ENCODE data around the gene PRUNE1. TPM values are rescaled to one million over a fixed set of nuclear protein-coding genes. Genes with fewer than 3 reads are reported as not detected.

The PRUNE1 gene, protein sequence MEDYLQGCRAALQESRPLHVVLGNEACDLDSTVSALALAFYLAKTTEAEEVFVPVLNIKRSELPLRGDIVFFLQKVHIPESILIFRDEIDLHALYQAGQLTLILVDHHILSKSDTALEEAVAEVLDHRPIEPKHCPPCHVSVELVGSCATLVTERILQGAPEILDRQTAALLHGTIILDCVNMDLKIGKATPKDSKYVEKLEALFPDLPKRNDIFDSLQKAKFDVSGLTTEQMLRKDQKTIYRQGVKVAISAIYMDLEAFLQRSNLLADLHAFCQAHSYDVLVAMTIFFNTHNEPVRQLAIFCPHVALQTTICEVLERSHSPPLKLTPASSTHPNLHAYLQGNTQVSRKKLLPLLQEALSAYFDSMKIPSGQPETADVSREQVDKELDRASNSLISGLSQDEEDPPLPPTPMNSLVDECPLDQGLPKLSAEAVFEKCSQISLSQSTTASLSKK
- total RNA-seq (2014; rRNA removed; shearing (Covaris generic)) = 21.4 and 26.6 TPM in 2 replicates

DNA sequence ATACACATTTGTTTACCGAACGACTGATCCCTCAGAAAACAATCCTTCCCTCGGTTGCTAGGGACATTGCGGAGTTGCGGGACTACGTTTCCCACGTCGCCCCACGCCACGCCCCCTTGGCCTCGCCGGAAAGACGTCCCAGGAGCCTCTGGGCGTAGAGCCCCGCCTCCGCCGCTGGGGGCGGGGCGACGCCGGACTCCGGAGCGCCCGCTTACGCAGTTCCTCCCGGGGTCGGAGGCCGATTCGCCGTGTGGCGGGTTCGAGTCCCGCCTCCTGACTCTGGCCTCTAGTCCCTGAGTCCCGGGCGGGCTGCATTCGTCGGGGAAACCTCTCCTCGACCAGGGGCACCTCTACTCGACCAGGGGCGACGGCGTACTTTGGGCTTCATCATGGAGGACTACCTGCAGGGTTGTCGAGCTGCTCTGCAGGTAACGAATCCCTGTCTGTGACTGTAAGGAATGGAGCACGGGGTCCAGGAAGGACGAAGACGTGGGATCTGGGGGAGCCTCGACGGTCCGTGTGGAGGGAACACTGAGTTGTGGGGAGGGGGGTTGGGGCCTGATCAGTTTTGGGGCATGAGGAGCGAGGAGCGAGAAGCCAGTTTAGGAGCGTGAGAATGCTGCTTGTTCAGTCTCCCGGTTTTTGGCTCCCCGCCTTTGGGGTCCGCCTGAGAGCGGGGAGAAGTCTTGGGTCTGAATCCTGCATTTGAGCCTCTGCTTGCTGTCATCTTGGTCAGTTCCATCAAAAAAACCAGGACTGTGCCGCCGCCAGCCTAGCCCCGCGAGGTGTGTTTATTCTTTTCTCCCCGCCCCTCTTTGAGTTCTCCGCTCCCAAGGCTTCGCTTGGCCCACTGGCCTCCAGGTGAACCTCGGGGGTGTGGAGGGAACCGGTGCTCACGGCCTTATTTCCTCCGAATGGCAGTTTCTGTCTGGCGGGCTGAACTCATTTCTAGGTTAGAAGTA, at the start of gene PRUNE1:
PRUNE1 (plus strand) TSS at position 206 of the 962 bp plus-strand sequence; CDS start at position 390, 184 bp downstream.
- peak; percentile 98 for DNase-seq (ENCODE audit: low read depth)

DNA sequence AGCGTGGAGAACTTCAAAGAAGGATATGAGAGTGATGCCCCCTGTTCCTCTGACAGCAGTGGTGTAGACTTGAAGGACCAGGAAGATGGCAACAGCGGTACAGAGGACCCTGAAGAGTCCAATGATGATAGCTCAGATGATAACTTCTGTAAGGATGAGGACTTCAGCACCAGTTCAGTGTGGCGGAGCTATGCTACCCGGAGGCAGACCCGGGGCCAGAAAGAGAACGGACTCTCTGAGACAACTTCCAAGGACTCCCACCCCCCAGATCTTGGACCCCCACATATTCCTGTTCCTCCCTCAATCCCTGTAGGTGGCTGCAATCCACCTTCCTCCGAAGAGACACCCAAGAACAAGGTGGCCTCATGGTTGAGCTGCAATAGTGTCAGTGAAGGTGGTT, 47.6 kb upstream of the PRUNE1 start:
- DNase-seq (ENCODE audit: low read depth) = no peak

DNA sequence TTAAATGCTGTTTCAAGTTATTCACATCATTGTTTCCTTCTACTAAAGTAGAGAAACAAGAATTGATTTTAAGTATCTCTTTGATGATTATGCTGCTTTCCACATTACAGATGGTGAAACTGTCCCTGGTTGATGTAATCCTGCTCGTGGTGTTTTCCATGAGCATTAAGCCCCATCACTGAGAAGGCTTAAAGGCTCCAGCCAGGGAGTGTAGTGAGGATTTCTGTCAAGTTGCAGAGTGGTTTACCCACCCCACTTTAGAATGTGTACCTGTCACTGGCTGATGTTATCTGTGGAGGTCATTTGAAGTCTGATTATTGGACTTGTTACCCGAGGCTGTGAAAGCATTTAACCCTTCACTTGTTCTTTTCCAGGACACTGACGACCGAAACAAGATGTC, 46.5 kb upstream of the PRUNE1 start:
- DNase-seq (ENCODE audit: low read depth) = no peak

DNA sequence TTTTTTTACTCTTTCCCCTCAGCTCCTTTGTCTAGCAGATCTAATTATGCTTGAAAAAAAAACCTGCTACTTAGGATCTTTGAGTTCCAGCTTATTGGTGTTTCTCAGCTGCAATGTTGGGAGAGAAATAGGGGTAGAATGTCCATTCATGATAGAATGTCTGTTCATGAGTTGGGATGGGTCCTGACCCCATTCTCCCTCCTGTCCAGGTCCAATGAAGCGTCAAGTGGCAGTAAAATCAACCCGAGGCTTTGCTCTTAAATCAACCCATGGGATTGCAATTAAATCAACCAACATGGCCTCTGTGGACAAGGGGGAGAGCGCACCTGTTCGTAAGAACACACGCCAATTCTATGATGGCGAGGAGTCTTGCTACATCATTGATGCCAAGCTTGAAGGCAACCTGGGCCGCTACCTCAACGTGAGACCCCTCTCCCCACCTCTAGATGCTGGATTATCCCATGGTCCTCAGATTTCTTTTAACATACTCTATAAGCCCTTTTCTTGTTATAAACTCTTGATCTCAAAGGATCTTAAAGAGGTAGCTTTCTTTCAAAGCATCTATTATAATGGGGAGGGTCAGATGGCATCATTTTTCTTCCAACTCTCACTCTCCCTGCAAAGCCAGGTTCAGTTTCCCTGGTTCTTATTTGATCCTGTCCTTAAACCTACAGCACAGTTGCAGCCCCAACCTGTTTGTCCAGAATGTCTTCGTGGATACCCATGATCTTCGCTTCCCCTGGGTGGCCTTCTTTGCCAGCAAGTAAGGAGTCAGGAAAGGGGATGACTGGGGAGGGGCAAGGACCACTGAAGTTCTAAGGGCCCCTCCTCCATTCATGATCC, 44.7 kb upstream of the PRUNE1 start:
- no peak for DNase-seq (ENCODE audit: low read depth)

DNA sequence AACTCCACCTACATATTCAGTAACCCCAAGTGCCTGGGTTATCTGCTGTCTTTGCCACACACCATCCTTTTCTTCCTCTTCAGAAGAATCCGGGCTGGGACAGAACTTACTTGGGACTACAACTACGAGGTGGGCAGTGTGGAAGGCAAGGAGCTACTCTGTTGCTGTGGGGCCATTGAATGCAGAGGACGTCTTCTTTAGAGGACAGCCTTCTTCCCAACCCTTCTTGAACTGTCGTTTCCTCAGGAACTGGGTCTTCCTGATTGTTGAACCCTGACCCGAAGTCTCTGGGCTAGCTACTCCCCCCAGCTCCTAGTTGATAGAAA, 44.1 kb upstream of the PRUNE1 start:
- DNase-seq (ENCODE audit: low read depth) = no peak

DNA sequence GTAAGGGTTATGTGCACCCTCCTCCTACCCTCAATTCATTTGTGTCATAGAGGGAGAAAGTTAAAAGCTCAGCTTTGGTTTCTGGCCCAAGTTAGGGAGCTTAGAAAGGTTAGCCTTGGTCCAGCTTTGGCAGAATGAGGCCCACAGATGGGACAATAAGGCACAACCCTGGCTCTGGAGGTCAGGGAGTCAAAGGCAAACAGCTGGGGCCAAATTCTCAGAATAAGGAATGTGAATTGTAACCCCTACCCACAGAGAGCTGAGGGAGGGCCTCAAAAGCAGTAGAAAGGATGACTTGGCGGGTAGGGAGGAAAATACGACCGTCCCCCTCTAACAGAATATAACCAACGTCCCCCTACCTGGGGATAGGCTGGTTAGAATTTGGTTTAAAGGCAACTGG, 42.6 kb upstream of the PRUNE1 start:
- DNase-seq (ENCODE audit: low read depth) = no peak

DNA sequence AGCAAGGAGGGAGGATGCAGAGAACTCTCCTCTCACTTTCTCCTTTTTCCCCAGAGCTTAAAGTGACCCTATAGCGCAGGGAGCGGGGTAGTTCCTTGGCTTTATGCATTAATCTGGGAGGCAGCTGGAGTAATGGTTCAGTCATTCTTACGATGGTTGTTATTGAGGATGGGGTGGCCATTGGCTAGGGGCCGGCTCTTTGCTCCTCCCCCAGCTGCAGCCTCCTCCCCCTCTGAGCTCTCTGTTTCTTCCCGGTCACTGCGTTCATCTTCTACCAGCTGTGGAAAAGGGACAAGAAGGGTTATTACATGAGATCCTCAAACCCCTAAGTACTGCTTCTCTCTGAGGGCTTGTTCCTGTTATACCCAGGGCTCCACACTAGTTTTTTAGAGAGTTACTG, 42.2 kb upstream of the PRUNE1 start:
- DNase-seq (ENCODE audit: low read depth) = no peak

DNA sequence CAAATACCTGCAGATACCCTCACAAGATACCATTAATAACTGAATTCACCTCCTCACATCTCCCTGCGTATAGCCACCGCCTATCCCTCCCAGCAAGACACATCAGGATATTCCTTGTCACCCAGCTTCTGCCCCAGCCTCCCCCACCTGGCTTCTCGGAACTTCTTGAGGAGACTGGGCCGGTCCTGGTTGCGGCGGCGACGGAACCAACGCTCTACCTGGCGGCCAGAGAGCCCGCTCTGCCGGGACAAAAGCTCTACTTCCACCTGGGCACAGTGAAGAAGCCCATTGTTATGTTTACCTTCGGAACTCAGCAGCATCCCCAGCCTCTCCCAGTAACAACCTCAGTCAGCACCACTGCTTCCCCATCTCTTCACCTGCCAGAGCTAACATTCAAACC, 40.3 kb upstream of the PRUNE1 start:
- no peak for DNase-seq (ENCODE audit: low read depth)

DNA sequence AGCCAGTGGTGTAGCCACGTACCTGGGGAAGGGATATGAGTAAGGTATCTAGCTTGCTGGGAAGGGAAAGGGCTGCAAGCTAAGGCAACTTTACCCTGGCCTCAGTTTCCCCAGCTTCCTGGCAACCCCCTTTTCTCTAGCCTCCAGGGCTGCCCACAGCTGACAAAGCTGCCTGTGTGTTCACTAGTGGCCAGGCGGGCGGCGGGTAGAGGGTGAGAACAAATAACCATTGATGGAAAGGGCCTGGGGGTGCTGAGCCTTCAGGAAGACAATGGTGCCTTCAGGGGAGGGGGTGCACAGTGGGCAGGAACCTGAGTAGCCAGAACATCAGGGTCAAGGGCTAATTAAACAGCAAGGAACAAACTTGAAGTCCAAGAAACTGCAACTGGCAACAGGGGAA, 39.8 kb upstream of the PRUNE1 start:
- no peak for DNase-seq (ENCODE audit: low read depth)

DNA sequence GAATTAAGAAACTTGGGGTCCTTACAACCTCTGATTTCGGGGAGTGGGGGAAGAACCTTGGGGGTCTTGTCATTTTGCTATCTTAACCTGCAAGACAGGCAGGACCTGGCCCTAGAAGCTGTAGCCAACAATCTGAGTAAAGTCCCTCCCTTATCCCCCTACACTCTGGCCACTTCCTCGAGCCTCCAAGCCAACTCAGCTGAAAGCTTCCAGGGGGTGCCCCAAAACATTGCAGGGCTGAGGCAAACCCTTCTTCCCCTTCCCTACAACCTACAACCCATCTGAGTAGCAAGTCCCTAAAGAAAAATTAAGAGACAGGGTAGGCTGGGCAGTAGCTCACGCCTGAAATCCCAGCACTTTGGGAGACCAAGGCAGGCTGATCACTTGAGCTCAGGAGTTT, 38.6 kb upstream of the PRUNE1 start:
- DNase-seq (ENCODE audit: low read depth) = no peak

DNA sequence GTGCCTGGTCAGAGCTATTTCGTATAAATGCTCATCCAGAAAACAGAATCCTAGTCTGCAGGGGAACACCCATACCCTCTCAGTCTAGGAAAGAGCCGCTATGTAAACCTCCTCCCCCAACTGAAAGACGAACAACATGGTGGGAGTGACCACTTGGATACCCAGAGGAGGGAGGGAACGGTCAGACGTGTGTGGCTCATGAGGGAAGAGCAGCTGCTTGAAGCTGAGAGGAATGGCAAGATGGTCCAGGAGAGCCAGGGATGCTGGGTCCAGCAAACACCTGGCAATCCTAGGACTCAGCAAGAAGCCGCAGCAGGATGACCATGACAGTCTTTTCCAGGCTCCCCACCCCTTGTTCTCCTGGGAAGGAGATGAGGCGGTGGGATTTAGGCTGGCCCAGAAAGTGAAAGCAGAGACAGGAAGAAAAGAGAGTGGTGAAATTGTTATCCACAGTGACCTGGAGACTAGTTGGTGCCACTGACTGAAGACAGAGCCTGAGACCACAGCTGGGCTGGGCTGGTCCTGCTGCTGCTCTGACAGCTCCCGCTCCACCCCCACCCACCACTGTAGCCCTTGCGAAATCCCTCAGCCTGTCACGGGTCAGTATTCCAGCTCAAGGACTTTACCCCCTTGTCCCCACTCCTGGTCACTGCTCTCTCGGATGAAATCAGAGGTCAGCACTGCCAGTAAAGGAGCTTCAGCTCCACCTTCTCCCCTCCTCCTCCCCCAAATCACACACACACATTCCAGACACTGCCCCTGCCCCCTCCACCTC, 37.3 kb upstream of the PRUNE1 start:
- no peak for DNase-seq (ENCODE audit: low read depth)

DNA sequence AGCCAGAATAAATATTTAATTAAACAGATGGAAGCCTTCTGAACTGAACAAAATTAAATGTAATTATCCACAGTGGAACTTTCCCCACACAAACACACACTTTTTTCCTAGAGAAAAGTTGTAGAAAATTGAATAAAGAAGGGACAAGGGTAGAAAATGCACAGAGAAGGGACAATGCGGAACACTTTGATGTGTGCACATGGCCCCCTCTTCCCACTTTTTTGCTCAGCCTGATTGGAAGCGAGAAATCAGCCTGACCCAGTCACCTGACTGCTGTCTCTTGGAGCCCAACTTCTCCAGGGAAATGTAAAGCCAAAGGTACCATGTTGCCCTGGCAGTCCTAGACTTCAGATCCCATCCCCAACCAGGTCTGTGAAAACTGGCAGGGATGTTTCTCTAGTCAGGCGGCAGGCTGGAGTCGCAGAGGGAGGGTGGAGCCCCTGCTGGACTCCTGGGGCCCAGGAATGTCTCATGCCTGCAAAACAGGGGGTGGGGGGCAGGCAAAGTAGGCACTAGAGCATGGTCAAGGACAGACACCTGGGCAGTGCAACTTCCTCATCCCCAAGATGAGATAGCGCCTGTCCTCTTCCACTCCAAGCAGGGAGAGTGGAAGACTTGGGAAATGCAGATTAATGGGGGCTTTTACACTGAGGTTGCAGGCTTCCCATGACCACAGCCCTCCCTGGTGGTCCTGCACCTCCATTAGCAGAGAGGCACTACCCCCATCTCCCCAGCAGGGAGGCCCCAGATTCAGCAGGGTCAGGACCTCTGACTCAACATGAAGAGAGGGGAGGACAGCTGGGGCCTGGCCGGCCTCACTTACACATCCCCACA, 36.4 kb upstream of the PRUNE1 start:
- DNase-seq (ENCODE audit: low read depth) = no peak

DNA sequence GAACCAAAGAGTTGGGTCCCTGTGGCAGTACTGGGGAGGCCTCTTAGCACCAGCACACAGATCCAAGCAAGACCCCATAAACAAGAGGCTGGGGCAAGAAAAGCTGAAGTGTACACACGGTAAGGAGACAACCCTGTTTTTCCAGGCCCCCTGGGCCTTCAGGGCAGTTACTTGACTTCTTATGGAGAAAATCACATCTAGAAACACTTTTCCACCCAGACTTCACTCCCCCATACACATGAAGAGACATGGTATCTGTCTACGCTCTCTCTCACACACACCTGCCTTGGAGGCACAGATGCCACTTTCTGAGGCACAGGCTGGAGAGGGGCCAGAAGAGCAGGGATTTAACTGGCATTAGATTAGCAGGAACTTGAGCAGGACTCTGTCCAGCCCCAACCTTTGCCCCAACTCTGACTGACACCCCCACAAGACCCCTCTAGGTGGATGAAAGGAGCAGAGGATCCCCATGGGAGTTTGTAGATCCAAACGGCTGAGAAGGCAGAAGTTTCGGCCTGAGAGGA, 35.8 kb upstream of the PRUNE1 start:
- no peak for DNase-seq (ENCODE audit: low read depth)

DNA sequence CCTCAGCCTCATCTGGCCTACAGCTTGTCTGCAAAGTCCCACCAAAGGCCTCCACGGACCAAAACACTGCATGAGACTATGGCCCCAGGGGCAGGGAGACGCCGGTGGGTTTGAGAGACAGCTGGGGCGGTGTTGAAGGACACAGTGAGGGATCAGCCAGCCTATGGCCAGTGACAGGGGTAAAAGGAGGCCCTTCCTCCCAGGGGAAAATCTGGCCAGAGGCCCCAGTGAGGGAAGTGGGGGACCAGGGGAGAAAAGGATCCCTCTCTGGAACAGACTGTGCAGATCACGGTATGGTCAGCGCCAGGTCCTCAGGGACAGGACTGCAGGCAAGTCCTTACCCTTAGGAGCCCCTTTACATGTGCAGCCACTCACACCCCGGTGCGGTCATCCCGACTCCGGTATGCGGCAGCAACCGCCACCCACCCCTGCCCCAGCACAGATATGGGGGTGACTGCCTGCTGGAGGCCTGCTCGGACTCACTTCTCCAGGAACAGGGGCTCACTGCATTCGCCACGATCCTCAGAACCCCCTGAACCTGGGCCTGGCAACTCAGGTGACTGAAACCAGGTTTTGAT, 34.9 kb upstream of the PRUNE1 start:
- no peak for DNase-seq (ENCODE audit: low read depth)

DNA sequence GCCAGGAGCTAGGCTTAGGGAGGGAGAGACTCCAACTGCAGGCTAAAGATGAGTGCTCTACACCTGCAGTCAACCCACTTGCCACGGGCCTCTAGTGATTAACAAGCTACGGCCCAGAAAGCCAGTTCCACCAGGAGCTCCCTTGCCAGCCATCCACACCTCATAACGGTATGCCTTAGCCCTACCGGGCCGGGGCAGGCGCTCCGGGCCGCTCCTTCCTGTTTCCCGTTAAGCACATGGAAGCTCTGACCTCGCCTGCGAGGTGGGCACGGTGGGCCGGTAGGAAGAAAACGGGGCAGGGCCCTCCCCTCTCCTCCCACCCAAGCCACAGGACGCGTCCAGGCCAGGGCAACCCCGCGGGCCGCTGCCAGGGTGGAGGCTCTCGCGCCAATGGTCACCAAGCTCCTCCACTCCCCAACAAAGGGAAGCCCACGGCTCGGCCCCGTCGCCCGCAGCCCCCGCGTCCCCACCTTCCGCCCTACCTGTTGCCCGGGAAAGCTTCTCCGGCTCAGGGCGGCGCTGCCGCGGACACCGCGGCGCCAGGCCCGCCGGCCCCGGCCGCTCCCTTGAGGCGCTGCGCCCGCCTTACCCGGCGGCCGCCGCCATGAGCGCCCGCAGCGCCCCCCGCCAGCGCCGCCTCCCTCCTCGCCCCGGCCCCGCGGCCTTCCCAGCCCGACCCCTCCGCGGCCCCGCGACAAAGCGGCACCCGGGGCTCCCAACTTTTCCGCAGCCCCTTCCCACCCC, 34.2 kb upstream of the PRUNE1 start:
- peak; percentile 31 for DNase-seq (ENCODE audit: low read depth)

DNA sequence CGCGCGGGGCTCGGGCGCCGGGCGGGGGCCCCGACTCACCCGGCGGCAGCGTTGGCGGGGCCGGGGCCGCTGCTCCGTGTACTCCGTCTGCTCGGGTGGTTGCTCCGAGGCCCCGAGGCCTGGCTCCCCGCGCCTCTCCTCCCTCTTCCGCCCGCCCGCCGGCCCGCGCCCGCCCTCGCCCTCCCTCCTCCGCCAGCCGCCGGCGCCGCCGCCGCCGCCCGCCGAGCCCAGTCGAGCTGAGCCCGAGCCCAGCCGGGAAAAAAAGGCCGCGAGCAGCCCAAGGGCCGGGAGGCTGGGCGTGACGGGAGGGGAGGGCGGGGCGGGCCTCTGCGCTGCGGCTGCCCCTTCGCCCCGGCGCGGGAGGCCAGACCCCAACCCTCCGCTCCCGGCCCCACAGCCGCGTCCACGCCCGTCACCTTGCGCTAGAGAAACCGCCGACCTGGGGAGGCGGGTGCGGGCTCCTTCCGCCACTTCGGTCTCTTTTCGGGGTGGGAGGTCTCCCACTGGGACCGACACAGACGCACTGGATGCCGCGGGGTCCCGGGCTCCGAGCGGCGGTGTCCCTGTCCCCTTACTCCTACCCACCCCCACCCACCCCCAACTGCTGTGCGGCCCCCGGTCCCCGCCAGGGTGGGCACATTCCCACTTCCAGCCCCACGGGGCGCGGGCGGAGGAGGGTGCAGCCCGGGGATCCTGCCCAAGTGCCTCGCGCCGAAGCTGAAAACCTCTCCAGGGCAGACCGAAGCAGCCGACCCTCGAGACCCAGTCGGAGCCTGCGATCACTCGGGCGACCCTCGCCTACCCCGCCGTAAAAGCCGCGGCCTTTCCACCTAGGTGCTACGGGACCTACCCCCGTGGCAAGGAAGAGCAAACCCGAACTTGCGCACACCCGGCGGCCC, 33.4 kb upstream of the PRUNE1 start, which contains the start of gene CERS2:
CERS2 (minus strand) TSS at position 256 of the 899 bp plus-strand sequence. CDS start 5,745 bp downstream, outside the sequence.
- DNase-seq (ENCODE audit: low read depth) = peak; percentile 78

DNA sequence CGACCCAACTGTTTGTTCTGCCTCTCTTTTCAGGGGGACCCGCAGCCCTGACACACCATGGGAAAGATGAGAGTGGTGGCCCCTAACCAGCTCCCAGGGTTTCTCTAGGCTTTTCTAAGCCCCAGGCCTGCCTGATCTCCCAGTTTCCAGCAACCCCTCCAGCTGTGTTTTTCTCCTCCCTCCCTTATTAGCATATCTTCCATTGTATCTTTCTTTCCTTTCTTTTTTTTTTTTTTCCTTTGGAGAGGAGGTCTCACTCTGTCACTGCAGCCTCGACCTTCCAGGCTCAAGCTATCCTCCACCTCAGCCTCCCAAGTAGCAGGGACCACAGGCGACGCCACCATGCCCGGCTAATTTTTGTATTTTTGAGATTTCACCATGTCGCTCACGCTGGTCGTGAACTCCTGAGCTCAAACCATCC, 31.8 kb upstream of the PRUNE1 start:
- DNase-seq (ENCODE audit: low read depth) = no peak
